IMR-90 (cell line): ENCODE data around the gene CDK14.

Experiments used
- CEBPB ChIP-seq: IDR thresholded peaks from 2 replicates; pipeline ENCODE4 v1.6.1; 2012; ENCODE audit warnings: low read depth, low read length, improper control_type of control experiment
- CTCF ChIP-seq: conservative IDR thresholded peaks from 2 replicates; pipeline ENCODE4 v1.5.1; 2012; ENCODE audit warnings: mild to moderate bottlenecking, low read depth, low read length, improper control_type of control experiment
- ELK1 ChIP-seq: fragments of 150-350 bp; IDR thresholded peaks from 2 replicates; pipeline ENCODE4 v1.6.1; 2016; ENCODE audit warnings: low read depth, mild to moderate bottlenecking, low read length, moderate library complexity, borderline replicate concordance
- FOS ChIP-seq: fragments of 150-350 bp; IDR thresholded peaks from 2 replicates; pipeline ENCODE4 v1.6.1; 2016; ENCODE audit warnings: low read depth, low read length
- MAFK ChIP-seq: IDR thresholded peaks from 2 replicates; pipeline ENCODE4 v1.6.1; 2012; ENCODE audit warnings: low read depth, low read length, improper control_type of control experiment
- POLR2A ChIP-seq: IDR thresholded peaks from 2 replicates; pipeline ENCODE4 v1.6.1; 2012; ENCODE audit warnings: mild to moderate bottlenecking, low read depth, low read length
- RAD21 ChIP-seq: IDR thresholded peaks from 2 replicates; pipeline ENCODE4 v1.6.1; 2012; ENCODE audit warnings: low read length, improper control_type of control experiment
- RCOR1 ChIP-seq: IDR thresholded peaks from 2 replicates; pipeline ENCODE4 v1.6.1; 2012; ENCODE audit warnings: mild to moderate bottlenecking, low read length, improper control_type of control experiment; ENCODE audit not compliant: insufficient replicate concordance
- TF ChIP-seq, protein P1 (sequence below): fragments of 150-350 bp; IDR thresholded peaks from 2 replicates; pipeline ENCODE4 v1.6.1; 2017; ENCODE audit warnings: mild to moderate bottlenecking, antibody characterized with exemption, low read length, low read depth

DNA sequence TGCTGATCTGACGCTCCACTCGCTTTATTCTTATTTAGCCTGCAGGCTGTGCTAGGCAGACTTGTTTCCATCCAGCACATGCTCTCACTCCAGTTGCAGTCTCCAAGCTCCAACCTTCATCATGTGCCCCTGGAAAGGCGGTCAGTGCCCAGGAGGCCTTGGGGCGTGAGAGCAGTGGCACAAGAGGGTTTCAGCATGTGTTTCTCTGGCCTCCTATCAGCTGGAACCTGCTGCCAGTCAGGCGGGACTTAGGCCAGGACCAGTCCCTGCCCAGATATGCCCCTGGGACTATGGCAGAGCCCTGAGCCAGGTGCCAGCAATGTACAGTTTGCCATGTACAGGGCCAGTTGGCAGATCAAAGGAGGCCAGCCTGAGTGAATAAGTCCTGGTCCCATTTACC, 337.9 kb downstream of the CDK14 start:
- TF ChIP-seq, protein P1, sequence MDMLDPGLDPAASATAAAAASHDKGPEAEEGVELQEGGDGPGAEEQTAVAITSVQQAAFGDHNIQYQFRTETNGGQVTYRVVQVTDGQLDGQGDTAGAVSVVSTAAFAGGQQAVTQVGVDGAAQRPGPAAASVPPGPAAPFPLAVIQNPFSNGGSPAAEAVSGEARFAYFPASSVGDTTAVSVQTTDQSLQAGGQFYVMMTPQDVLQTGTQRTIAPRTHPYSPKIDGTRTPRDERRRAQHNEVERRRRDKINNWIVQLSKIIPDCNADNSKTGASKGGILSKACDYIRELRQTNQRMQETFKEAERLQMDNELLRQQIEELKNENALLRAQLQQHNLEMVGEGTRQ, result no peak
- TF ChIP-seq CTCF (no peak), POLR2A (no peak), ELK1 (no peak), RAD21 (no peak), FOS (no peak), CEBPB (no peak), MAFK (no peak), RCOR1 (no peak)
